CD1c-positive myeloid dendritic cell (primary cell): ENCODE measurements around the gene SOX9.

Experiments
- DNase-seq: peaks from one replicate; pipeline ENCODE4 v3.0.0-alpha.2; 2016; ENCODE audit errors: extremely low spot score

The SOX9 gene

DNA sequence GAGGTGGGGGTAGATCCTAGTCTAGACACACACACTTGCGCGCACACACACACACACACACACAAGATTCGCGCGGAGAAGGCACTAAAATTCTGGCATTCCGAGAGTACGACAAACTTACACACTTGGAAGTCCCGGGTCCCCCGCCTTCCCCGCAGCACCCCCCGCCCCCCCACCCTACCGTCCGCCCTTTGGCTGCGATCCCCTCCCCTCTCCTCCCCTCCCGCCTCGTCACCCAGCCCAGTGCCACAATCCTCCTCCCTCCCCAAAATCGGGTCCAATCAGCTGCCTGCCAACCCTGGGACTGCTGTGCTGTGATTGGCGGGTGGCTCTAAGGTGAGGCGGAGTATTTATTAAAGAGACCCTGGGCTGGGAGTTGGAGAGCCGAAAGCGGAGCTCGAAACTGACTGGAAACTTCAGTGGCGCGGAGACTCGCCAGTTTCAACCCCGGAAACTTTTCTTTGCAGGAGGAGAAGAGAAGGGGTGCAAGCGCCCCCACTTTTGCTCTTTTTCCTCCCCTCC lies at the start of gene SOX9:
Gene SOX9, plus strand, starts transcription at position 379 of the 522 bp plus-strand sequence. CDS start 372 bp downstream, outside the sequence.
- no peak for DNase-seq

DNA sequence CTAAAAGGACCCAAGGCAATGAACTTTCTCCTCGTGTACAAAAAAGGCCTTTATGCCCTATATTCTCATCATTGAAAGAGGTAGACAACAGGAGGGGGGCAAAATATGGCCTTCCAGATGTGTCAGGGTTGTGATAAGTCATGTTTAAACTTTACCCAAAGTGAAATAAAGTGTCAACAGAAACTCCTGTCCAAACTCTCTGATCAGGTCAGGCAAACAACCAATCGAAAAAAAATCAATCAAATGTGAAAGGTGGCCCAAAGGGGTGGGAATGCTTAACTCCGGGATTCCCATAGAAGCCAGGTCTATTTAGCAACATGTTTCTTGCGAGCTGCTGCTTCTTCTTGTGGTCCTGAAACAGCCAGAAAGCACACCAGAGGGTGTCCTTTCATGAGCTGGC lies 49.5 kb upstream of the SOX9 start:
- DNase-seq, result no peak

DNA sequence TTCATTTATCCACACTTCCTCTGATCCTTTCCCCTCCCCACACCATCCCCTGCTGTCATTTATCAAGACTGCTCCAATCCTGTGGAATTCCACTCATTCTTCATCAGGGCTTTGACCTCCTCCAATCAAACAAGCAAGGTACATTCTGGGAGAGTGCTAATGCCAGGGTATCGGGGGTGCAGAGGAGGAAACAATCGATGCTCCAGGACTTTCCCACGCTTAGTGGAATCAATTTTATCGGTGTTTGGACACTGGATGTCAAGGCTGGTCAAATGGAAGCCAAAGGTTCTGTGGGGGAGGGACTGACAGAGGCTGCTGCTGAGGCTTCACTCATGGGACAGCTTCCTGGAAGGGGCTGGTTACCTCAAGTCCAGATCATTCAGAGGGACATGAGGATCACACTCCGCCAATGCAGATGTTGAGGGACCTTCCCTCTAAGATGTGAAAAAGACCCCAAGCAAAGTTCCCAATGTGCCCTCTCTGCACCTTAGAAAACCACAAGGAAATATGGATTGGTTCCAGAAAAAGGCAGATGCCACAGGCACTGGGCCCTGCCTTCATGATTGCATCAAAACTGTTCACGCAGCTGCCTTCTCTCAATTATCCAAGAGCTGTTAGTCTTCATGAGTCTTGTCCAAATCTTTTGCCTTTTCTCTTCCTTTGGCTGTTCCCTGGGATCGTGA lies 44.7 kb upstream of the SOX9 start:
- DNase-seq, result no peak

DNA sequence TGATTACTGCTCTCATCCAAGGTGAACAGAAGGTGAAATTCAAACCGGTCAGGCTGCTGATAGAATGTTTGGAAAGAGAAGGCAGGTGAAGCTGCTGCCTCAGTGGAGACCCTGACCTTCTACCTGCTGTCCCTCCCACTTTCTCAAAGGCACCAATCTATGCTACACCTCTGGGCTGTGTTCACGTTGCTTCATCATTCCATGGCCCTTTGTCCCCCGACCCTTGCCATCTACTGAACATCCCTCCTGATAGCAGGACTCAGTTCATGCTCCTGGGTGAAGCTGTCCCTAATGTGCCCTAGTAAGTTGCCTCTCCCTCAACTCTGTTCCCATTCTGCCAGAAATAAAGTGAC lies 44.2 kb upstream of the SOX9 start:
- DNase-seq, result no peak

DNA sequence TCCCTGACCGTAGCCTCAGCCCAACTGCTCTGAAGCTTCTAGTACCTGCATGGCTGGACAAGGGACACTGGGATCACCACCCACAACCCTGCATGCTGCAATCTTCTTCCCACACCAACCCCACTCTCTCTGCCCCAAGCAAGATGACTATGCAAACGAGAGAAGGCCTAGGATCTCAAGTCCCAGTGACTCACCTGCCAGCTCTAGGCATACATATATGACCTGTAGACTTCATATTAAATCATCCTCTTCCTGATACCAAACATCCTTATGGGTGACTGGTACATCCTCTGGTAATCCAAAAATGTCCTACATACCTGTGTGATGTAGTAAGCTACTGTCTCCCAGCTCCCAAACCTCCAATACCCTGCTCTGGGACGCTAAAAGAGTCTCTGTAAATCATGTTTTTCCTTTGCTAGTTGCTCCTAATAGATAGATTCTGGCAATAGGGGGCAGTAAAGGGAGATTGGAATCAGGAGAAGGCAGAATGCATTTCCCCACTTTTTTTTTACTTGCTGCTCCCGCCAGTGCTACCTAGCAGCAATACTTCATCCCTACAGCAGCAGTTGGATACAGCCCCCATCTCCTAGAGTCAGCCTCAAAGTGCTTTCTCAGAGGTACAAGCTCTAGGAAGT lies 43.4 kb upstream of the SOX9 start:
- DNase-seq, result no peak

DNA sequence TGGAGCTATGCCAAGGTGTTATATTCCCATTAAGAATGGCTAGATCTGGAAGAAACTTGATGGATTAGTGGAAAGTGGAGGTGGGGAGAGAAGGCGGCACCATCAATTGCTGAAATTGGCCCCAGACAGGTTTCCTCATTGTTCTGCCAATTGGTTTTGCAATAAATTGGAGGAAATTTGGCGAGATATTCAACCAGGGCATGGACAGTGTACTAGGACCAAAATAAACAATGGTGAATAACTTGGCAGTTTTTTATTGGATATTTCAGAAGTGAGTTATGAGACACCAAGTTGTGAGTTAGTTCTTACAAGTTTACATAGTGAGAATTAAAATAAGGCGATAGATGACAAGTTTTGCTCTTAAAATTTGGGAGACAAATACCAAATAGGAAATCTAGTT lies 41.1 kb upstream of the SOX9 start:
- no peak for DNase-seq

DNA sequence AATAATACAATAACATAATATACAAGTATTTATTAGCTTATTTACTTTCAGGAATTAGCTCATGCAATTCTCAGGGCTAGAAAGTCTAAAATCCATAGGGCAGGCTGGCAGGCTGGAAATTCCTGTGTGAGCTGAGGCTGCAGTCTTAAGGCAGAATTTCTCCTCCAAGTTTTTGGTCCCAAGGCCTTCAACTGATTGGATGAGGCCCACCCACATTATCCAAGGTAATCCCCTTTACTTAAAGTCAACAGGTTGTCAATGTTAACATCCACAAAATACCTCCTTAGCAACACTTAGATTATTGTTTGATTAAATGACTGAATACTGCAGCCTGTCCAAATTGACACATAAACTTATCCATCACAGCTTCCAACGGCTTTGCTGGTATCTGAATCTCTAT lies 32.9 kb upstream of the SOX9 start:
- DNase-seq, result no peak

DNA sequence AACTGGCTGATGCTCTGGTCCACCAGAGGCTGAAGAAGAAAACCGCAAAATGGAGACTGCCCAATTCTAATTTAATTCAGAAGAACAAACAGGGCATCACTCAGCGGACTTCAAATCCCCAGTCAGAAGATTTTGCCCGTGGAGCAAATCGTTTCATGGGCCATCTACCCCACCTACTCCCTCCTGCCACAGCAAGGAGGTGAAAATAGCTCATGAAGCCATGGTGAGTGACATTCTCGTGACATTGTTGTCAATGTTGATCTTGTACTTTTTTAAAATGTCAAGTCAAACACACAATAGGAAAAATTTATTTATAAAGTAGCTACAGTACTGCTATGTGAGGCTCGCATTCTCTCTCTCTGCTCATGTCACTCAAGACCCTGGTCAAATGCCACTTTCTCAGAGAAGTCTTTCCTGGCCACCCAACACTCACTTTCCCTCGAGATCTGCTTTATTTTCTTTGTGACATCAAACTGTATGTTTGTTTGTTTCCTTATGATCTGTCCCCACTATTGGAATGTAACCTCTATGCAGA lies 31.3 kb upstream of the SOX9 start:
- no peak for DNase-seq

DNA sequence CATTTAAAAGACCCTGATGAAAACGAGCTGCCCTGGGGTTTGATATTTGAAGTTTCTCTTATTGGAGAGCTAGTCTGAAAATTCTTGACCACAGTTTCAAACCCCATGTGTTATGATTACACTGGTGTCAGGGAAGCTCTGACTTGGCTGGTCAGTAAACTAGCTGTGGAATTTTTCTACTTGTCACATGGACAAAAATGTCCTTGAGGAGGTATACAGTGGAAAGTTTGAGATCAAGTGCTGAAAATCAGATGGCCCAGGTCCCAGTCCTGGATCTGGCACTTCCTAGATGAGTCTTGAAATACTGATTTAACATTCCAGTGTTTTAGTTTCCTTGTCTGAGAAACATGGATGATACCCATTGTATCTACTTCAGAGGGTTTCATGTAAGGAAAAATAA lies 30.7 kb upstream of the SOX9 start:
- no peak for DNase-seq

DNA sequence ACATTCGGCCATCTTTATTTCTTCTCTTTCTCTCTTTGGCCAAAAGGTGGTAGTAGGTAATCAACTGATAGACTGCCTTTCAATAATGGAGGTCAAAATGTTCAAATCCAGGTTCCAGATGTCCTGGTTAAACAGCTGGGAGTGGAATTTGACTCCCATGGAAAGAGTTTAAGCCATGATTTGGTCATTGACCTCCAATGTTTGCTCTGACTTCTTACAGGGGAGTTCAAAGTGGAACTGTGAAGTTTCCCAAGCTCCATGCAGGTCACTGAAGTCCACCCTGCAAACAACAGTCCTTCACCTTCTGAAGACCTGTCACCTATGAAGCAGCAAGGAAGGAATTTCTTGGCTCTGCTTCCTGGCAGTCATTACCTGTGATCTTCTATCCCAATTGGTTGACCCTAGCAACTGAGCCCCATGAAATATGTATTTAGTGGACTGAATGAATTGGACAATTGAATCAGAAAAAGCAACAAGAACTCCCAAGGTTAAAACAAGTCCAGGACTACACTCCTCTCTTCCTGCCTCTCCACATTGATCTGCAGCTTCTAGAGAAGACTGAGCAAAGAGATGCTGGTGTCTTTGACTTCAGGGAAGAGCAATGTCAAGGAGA lies 28.0 kb upstream of the SOX9 start:
- DNase-seq, result no peak

DNA sequence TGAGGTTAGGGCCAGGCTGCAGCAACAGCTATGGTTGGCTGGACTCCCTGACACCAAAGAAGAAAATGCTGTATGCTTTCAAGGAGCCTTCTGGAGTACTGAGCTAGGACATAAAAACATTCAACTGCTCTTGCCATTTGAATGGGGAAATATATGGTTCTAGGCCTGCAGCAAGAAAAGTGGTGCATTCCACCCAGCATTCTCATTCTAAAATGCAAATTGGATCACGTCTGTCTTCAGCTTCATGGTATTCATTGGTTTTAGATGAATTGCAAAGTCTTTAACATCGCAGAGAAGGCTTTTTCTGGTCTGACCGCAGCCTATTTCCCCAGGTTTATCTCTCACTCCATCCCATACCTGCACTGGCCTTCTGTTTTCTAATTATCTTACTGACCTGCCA lies 27.1 kb upstream of the SOX9 start:
- DNase-seq, result no peak

DNA sequence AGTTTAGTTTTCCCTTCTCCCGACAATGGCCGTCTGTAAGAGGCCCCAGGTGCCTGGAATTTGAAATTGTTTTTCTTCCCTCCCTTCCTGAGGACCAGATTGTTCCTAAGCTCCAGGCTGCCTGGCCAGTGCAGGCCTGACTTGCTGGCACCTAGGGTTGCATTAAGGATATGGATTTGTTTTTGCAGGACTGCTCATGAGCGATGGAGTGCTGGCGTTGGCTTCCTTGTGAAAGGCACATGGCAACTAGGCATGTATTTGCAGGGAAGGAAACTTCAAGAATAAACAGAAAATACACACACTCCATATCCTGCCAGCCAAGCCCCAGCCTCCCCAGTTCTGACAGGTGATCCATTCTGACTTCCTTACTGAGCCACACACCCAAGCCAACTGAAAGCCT lies 25.5 kb upstream of the SOX9 start:
- DNase-seq, result no peak

DNA sequence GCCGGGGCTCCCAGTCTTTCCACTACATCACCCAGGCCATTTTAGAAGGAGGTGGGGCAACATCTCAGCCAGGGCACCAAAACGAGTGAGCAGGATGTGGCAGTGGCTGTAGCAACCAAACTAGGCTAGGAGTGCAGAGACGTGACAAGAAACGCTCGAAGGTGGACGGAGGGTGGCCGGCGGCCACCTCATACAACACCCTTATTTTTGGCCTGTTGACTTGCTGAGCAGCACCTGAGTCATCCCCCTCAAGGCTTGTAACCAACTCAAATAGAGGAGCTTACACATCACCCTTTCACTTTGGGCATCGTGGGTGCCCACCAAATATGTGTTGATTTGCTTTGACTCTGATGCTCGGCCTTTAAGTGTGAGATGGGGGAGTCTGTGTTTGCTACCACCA lies 23.7 kb upstream of the SOX9 start:
- DNase-seq, result no peak

DNA sequence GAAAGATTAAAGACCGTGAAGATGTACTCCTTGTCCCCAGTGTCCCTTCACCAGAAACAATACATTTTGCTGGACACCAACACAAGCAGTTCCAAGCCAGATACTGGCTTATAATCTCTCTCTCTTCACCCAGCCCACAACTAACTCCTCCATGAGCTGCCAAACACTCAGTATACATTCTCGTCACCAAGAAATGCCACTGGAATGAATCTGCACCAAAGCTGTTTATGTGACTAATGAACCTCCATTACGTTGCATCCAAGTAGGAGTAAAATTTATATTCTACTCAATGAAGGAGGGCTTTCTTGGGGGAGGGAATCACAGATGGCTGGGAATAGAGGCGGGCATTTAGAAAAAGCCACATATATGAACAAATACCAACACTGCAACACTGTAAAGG lies 20.9 kb upstream of the SOX9 start:
- DNase-seq, result no peak

DNA sequence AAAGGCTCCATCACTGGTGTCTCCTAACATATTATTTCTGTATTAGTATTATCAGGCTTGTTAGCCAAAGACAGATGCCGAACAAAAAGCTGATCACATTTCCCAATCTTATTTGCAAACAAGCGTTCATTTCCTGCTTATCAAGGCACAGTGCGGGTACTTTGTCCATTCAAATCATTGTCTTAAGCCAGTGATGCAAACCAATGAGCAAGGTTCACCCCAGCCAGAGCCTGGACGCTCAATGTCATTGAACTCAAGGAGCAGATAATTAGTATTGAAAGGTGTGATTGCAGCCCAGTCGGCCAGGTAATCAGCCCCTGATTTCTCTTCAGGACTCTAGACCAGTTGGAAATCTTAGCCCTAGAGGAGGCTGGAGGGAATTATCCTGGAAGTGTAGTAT lies 20.4 kb upstream of the SOX9 start:
- no peak for DNase-seq

DNA sequence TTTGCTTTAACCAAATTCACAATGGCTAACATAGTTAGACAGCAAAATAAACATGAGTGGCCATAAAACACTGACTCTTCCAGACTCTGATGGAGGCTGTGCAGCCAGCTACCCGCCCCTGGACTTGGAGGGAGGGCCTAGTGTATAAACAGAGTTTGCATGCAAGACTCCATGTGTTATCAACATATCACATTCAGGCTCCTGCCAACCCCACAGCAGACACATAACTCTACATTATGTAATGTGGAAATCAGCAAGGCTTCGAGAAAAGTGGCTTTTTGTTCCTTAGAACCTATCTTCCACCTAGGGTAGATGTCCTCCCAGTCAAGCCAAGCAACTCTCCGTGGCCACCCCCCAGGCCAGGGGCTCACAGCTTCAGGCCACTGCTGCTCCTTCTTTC lies 19.3 kb upstream of the SOX9 start:
- no peak for DNase-seq

DNA sequence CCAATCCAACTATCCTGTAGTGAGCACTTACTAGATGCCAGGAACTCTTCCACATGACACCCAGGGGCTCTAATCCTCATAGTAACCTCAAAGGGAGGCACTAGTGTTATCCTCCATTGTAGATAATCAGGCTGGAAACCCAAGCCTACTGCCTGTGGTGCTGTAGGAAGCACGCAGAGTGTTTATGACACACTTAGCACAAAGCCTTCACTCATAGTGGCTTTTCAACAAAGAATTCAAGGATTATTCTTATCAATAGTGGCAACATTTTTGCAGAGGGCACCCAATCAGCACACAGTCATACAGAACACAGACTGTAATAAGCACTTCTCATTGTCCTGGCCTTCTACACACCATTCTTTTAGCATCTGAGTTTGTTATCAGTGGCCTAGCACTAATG lies 18.5 kb upstream of the SOX9 start:
- DNase-seq, result no peak

DNA sequence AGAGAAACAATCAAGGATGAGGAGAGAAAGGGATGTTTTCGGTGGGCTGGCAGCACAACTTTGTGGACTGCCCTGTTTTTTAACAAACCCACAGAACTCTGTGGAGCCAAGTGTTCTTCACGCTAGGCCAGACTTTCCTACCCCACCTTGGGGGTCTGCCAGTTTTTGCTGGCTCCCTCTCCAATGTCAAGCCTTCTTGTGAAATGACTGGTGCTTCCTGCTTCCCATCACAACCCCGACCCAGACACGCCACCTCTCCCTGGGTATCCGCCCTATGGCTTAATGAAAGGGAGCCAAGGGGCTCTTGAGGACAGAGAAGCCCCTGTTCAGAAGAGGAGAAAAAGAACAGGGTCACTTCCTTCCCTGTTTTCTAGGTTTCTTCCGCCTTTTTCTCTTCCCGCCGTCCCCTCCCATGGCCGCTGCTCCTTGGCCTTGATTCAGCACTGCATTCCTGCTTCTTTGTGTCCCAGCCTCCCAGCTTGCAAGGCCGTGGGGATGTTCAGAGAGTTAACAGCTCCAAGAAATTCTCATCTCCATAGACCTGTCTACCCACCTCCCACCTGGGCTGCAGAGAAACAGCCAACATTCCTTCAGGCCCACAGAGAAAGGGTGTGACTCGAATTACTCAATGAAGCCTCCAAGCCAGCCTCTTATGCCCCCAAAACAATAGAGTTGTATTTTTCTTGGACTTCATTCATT lies 16.5 kb upstream of the SOX9 start:
- DNase-seq, result no peak

DNA sequence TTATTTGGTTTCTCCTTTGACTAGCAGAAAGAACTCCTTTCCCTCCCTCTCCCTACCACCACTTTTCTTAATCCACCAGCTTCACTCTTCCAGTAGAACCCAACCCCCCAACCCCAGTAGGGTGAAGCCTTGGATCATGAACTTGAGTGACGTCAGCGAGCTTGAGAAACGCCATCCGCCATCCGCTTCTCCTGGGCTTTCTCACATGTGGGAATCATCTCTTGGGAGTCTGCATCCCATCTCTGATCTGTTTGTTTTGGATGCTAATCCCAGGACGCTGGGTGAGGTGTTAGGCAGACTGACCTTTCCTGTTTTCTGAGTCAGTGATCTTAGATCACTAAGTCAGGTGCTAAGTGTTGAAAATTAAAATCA lies 16.0 kb upstream of the SOX9 start:
- no peak for DNase-seq

DNA sequence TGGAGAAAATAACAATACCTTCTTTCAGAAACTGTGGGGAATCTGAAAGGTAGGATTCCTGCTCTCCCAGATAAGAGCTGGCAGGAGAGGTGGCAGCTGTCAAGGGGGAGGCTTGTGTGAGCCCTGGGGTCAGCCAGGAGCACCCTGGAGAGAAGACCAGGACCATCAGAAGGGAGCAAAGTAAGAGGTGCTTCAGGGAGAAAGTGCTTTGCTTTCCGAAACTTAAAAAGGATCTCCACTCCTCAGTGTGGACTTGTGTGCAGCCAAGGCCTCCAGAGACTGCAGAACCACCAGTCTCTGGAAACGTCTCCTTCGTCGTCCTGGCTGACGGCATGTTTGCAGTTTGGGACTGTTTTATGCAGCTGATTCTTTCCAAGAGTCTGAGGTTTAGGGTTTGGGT lies 13.7 kb upstream of the SOX9 start:
- no peak for DNase-seq

DNA sequence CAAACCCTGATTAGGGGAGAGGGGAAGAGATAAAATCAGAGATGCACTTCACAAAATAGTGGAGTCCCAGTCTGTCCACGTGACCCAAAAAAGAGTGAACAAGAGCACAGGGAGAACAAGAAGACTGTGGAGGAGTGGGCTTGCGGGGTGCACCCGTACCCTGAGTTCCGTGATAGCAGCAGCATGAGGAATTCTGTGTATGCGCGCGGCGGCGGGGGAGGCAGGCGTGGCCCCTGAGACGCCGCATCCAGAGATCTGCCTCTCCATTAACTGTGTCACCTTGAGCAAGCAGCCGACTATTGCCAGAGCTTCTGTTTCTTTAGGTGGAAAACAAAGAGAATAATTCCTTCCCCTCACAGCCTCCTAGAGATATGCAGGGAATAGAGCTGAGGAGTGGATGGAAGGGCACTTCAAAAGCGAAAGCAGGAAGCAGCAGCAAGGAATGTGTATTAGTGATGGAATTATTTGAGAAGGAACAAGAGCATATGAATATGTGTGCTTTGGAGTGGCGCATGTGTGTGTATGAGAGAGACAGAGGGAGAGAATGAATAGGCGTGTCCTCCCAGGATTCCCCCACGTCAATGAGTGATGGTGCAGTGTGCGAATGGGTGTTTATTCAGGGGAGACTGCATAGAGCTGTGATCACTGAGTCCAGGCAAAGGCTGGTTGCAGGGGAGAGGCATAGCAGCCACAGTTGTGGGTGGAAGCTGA lies 10.4 kb upstream of the SOX9 start:
- no peak for DNase-seq

DNA sequence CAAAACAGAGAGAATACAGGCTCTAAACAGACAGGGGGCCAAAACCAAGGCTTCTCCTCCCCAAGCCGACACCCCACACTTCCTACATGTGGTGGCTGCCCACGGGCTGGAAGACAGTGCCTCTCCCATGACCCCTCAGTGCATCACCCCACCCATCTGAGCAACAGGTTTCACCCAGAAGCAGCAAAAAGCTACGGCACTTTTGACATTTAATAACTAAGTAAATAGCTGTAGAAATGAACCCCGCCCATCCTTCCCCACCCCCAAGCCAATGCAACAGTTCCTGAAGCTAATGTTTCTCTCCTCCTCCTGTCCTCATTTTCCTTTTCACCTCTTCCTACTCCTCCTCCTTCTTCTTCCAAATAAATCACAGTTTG lies 9.9 kb upstream of the SOX9 start:
- DNase-seq, result no peak
